ENCODE measurements around the gene RGS6.
"Not testable (repeated sequence)": the region's sequence is repeated elsewhere in the genome, so short reads cannot be mapped to it uniquely, and the experiment has no call there.

RGS6 gene

DNA sequence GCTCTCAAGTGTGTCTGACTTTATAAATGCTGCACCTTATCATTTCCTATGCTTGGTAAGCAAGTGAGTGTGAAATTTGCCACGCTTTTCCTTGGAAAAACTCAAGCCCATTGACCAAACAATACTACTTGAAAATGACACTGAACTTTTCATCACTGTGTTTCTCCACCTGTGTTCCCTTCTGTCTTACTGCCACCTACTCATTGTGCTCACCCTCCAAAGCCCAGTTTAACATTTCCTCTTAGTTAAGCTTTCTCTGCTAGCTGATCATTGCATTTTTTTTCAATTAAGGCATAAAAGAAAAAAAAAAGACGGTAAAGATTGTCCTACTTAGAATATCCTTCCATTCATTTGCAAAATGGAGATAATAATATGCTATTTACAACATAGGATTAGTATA is 516.0 kb downstream of the RGS6 start:
- FAIRE-seq (no peak), DNase-seq (ENCODE audit: low spot score) (no peak)

DNA sequence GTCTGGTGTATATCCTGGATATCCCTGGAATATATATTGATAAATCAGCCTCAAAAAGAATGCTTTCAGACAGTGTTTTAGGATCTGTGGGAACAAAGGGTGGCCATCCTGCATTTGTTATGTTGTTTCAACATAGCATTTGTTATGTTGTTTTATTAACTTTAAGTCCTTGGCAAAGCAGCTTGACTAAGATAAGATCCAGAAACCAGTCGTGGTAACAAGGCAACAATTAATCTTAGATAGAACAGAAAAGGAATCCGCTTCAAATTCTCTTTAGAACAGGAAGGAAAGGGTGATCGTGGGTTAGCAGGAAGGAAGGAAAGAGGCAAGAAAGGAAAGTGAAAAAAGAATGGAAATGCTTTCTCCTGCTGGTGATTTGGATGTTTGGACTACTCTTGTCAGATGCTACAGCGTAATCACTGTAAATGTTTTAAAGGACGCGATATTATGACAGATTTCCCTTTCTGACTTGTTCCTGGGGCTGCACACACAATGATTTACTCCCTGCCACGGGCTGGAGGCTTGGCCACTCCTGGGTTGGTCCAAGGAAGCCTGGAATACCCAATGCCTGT is 518.3 kb downstream of the RGS6 start:
- DNase-seq (ENCODE audit: low spot score) (no peak), FAIRE-seq (peak; percentile 40)

DNA sequence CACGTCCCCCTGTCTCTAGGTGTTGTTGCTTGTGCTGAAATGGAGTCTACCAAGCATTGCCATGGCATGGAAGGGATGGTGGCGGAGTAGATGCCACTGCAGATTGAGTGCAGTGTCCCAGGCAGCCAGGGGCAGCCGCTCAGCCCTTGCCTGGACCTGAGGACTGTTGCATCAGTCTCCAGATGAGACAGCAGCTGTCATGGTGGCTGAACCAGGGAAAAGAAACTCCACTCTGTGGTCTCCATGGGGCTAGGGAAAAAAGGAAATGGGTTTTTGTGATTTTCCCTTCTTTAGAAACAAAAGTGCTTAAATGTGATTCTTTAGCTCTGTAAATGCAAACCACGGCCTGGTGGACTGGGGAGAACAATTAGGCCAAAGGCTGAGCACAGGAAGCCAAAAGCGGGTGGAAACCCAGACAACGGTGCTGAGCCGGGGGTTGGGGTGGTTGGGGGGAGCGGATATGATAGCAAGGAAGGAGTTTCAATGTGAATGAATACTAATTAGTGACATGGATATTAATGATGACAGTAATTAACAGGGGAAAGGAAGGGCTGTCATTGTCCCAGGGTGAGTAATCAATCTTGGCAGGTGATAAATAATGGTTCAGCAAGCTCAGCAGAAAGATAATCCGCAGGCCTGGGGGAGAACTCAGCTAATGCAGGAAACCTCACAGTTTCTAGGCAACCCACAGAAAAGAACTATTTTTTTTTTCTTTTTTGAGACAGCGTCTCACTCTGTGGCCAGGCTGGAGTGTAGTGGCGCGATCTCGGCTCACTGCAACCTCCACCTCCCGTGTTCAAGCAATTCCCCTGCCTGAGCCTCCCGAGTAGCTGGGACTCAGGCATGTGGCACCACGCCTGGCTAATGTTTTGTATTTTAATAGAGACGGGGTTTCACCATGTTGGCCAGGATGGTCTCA is 519.1 kb downstream of the RGS6 start:
- peak; percentile 62 for DNase-seq (ENCODE audit: low spot score)
- peak; percentile 96 for FAIRE-seq

DNA sequence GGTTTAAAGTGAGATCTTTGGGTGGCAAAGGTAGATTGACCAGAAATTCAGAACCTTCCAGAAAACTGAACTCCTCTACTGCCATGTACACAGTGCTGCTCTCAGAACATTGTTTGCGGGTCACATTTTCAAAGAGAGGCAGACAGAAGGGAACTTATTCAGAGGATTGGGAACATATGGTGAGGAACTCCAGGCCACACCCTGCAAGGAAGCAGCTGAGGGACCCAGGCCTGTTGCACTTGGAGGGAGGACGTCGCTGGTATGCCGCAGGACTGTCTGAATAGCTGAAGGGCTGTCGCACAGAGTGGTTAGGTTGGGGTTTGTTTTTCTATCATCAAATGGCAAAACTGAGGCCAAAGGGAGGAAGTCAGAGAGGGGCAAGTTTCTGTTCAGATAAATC is 520.5 kb downstream of the RGS6 start:
- peak; percentile 77 for FAIRE-seq
- DNase-seq (ENCODE audit: low spot score): no peak

DNA sequence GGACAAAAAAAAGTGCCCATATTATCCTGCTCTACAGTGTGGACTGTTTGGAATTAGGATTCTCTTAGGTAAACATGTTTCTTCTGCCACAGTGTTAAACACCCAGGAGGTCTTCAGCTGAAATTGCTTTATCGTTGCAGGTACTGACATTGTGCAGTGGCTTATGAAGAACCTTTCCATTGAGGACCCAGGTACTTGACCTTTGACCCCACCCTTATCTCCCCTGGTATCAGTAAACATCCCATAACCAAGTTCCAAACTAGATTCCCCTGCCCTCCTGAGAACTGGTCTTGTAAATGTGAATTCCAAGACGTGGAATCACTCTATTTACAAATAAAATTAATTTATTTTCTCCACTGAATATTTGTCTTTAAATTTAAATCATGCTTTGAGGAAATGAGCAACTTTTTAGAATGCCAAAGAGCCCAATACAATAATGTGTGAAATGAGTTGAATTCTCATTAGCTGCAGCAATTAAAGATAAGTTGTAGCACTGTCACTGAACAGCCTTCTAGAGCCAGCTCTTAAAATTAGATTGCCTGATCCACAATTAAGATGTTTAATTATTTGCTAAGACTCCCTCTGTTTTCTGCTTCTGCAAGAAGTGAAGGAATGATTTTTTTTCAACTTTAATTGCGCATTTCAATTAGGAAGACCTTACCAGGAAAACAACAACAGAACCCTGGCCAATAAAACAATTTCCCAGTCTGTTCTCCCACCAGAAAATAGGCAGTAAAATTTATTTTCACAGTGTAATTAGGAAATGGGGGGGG is 522.3 kb downstream of the RGS6 start:
- no peak for DNase-seq (ENCODE audit: low spot score)
- FAIRE-seq: no peak

DNA sequence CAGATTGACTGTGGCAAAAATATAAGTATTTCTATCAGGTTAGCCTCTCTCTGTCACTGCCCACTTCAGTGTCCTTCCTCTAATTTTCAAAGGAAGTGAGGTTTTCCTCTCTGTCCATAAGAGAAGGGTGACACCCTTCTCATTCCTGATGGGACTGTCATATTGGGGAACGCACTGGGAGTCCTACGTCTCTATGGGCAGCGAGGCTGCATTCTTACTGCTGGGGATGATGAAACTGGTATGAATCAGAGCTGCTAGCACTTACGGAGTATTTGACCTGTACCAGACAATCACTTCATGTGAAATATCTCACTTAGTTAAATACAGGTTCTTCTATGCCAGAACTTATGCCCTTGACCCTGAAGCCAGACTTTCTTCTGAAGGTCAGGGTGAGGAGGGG is 525.4 kb downstream of the RGS6 start:
- peak; percentile 78 for DNase-seq (ENCODE audit: low spot score)
- peak; percentile 90 for FAIRE-seq

DNA sequence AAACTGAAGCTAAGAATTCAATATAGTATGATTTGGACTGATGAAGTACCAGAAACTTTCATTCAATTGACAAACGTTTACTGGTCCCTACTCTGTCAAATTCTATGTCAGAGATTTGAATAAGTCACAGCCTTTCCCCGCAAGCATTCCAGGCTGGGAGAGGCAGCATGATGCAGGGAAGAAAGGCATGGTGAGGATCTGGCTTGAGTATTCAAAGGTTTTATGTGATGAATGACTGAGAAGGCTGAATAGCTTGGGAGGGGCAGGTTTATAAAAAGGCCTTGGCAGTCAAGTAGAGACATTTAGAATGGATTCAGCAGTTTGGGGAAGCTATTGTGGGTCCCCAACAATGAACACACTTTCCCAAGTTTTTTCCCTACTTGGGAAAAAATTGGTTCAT is 529.8 kb downstream of the RGS6 start:
- DNase-seq (ENCODE audit: low spot score) (no peak), FAIRE-seq (no peak)

DNA sequence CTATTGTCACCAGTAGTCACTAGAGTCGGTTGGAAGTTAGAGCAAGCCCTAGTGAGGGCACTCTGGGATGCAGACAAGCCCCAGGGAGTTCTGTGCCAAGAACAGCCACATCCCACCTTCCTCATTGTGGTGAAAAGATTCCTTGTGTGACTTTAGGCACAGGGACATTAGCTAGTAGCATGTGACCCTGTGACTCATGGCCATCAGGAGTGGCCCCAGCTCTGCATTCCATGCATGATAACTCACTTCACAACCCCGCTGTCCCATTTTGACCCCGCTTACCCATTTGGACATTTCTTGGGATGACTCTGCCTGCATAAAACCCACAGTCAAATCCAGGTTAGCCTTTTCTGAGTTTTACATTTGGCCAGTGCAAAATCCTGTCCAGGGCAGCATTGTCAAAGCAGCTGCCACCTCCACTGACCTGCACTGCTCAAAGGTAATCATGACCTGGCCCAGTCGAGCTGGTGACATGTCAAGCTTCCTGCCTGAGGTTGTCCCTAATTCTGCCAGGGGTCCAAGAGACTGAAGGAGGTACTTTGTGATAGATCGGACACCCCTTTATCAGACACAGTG is 531.1 kb downstream of the RGS6 start:
- DNase-seq (ENCODE audit: low spot score) (peak; percentile 83), FAIRE-seq (peak; percentile 97)

DNA sequence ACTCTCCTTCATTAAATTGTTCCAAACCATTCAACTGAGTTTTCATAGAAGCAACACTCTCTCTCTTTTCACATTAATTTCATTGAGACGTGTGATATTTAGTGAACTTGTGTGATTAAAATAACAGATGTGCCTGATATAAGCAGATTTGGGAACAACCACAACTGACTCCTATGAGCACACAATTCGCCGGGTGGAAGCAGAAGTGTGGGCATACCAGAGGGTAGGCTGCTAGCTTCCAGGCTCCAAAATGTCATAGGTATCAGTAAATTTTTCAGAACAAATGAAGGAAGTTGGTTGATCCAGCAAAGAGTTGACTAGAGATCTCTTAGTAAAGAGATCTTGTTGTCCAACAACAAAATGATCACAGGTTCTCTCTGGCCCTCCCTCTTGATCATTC is 532.0 kb downstream of the RGS6 start:
- no peak for FAIRE-seq
- no peak for DNase-seq (ENCODE audit: low spot score)

DNA sequence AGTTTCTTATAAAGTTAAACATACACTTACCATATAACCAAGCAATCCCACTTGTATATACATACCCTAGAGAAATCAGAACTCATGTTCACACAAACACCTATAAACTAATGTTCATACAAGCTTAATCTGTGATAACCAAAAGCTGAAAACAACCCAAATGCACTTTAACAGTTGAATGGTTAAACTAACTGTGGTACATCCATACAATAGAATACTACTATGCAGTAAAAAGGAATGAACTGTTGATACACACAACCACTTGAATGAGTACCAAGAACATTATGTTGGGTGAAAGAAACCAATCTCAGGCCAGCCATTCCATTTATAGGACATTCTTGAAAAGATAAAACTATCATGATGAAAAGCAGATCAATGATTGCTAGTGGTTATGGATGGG is 534.1 kb downstream of the RGS6 start:
- DNase-seq (ENCODE audit: low spot score): no peak
- FAIRE-seq: peak; percentile 94

DNA sequence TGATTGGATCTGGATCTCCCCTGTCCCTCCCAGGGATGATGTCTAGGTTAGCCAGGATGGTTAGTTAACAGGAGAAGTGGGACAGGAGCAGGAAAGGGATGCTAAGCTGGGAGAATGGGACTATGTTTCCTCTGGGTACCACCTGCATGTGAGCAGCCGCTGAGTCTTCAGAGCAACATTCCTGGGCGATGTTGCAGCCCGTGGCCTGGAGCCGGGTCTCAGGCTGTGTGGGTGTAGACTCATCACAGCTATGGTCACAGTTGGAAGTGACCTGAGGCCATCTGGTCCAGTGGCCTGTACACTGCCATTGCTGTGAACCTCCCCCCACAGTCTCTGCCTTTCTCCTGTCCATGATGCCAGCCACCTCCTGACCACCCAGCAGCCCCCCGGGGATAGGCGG is 539.1 kb downstream of the RGS6 start:
- no peak for DNase-seq (ENCODE audit: low spot score)
- peak; percentile 88 for FAIRE-seq

DNA sequence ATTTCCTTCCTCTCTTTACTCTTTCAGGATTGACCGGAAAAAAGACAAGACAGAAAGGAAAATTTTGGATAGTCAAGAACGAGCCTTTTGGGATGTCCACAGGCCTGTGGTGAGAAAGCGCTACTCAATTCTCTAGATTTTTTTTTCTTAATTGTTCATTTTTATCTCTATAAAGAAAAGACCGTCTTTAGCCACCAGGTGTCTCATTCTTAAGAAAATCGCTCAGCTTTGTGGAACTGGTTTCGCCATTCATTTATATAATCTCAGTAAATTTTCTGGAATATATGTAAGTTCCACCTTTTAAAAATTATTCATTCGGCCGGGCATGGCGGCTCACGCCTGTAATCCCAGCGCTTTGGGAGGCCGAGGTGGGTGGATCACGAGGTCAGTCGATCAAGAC is 540.6 kb downstream of the RGS6 start:
- DNase-seq (ENCODE audit: low spot score): no peak
- no peak for FAIRE-seq

DNA sequence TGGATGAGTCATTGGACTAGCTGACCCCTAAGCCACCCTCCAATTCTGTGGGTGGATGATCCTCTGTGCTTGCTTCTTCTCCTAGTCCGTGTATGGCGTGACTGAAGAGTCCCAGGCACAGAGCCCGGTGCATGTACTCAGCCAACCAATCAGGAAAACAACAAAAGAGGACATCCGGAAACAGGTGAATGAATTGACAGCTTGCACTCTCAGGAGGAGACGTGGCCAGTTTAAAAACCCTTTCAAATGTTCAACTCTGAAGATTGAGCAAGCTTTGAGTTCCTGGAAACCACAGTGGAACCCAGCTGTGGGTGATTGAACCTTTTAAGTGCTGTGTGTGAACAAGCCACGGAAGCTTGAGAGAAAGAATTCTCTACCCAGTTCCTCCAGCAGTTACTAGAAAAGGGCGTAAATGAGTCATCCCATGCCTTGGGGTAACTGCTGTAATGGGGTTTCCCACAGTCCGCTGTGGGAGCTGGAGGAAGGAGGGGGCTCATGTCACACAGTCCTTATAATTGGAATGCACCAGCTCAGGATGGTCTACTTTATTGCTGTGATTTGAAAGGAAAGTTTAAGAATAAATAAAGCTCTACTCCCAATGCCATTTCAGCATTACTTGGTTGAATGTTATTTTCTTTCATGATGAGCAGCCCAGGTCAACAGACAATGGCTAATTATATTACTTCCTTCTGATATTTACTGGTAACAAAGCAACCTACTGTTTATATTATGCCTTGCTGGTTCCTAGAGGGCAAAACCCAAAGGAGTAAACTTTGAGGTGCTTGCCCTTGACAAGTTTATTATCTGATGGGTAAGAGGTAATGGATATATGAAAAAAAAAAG is 544.6 kb downstream of the RGS6 start:
- peak; percentile 53 for DNase-seq (ENCODE audit: low spot score)
- FAIRE-seq: peak; percentile 66

DNA sequence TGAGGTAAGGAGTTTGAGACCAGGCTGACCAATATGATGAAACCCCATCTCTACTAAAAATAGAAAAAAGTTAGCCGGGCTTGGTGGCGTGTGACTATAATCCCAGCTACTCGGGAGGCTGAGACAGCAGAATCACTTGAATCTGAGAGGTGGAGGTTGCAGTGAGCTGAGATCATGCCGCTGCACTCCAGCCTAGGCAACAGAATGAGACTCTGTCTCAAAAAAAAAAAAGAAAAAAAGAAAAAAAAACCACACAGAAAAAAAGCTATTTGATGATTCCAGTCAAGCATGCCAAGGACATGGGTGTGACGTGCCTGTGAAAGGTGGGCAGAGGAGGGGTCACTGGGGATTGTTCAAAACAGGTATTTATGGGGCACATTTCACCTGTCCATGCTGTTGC is 545.3 kb downstream of the RGS6 start:
- not testable (repeated sequence) for FAIRE-seq; DNase-seq (ENCODE audit: low spot score)

DNA sequence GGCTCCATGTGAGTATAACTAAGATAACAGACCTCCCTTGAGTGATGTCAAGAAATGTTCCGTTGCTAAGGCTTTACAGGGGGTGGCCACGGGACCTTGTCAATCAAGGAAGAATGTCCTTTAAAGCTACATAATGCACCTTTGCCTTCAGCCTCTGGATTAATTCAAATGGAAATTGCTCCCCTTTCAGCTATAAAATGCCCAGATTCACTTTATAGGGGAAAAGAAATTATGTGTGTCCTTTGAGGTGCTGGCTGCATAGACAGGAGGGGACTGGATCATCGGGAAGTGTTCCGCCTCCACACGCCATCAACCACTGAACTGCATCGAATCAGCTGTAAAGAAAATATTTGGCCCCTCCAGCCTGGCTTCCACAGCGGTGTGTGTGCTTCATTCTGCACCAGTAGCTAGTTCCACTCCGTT is 546.3 kb downstream of the RGS6 start:
- FAIRE-seq (peak; percentile 96), DNase-seq (ENCODE audit: low spot score) (no peak)

DNA sequence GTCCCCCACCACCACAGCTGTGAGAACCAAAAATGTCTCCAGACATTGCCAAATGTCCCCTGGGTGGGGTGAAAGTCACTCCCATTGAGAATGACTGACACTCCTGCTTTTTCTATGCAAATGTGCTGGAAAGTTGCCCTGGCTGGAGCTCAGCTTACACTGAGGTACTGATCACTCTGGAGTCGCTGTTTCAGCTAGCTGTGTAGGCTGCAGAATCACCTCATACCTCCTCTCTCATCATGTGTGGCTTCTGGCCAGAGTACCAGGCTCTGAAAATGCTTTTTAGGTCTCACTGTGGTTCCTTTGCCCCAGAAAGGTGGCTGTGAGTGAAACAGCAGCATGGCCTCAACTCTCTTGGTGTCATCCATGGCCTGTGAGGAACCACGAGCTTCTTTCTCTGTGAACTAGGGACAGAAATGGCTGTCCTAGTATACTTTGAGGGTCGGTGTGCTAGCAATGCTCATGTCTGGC is 547.3 kb downstream of the RGS6 start:
- no peak for DNase-seq (ENCODE audit: low spot score)
- peak; percentile 40 for FAIRE-seq

DNA sequence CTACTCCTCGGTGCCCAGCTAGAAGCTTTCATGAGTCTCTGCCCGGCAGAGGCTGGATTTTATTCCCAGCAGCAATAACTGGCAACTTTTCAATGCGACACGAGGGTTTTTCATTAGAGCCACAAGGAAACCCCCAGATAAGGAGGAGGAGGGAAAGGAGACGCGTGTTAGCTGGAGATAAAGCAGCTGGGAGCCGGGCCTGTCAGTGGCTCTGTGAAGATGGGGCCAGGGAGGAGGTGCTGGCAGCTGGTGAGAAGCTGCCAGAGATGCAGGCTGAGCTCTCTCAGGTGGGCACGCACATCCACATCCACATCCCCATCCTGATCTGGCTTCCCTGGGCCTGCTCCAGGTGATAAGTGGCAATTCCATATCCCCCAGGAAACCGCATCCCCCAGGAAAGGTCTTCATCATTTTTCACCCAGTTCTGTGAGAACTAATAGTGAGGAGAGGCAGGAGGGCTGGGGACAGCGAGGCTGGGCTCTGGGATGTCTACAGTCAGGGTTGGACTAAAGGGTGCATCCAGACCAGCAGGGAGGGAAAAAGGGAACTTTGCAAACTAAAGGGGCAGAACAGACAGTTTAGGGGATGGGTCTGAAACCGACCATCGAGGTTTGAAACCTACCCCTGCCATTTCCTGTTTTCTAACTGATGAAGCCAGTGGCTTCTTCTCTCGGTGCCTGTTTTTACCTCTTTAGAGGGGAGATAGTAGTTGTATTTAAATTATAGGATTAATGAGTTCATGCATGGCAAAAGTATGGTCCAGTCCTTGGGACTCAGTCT is 548.4 kb downstream of the RGS6 start:
- peak; percentile 17 for FAIRE-seq
- DNase-seq (ENCODE audit: low spot score): no peak

DNA sequence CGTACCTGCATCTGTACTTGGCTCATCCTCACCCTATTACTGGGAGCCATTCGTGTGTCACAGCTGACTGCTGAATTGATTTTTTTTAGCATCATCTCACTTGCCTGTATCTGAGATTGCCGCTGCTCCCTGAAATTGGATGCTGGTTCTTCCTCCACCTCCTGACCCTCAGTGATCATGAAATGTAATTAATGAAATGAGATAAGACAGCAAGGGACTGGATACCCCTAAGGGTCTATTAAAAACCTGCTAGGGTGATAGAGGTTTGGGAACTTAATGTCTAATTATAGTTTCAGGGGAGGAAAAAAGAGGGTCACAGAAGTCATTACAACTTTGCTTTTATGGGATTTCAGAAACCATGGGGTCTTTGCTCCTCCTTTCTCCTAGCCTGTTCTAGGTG is 551.1 kb downstream of the RGS6 start:
- FAIRE-seq: peak; percentile 93

DNA sequence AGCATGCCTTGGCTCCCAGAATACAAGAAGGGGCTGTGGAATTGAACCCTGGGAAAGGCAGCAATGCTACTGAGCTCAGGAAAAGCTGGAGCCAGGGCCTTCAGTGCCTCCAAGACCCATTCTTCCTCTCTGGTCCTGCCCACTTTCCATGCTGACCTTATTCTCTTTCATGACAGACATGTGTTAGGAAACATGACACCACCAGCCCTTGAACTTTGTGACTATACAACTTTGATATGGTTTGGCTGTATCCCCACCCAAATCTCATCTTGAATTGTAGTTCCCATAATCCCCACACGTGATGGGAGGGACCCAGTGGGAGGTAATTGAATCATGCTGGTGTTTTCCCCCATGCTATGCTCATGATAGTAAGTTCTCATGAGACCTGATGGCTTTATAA is 553.5 kb downstream of the RGS6 start:
- no peak for DNase-seq (ENCODE audit: low spot score)
- no peak for FAIRE-seq

More for the DNA sequence above, 551.1 kb downstream of the RGS6 start:
- no peak for DNase-seq (ENCODE audit: low spot score)

DNA sequence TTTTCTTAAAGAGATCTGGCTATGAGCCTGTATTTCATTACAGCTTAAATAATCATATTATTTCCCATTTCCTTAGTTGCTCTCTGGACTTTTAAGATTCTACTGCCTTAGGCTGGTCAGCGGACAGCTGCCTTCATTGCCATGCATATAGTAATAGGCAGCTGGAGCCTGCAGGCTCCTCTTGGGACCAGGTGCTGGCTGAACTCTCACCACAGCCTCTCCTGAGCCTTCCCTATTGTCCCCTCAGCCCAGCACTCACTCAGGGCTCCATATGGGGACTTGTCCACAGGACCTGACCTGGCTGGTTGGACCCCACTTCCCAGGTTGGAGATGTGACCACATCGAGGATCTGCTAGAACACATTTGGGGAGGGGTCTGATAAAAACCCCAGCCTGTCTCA is 556.3 kb downstream of the RGS6 start:
- no peak for DNase-seq (ENCODE audit: low spot score)
- FAIRE-seq: no peak
